HG03280 (cell line): ENCODE results near the gene NKD2.

Experiments
- ATAC-seq: cut with Tn5 transposase; IDR thresholded peaks from one replicate; pipeline ENCODE4 v1.9.1; 2021; ENCODE audit warnings: mild to moderate bottlenecking, moderate library complexity; ENCODE audit not compliant: unreplicated experiment

The NKD2 gene

DNA sequence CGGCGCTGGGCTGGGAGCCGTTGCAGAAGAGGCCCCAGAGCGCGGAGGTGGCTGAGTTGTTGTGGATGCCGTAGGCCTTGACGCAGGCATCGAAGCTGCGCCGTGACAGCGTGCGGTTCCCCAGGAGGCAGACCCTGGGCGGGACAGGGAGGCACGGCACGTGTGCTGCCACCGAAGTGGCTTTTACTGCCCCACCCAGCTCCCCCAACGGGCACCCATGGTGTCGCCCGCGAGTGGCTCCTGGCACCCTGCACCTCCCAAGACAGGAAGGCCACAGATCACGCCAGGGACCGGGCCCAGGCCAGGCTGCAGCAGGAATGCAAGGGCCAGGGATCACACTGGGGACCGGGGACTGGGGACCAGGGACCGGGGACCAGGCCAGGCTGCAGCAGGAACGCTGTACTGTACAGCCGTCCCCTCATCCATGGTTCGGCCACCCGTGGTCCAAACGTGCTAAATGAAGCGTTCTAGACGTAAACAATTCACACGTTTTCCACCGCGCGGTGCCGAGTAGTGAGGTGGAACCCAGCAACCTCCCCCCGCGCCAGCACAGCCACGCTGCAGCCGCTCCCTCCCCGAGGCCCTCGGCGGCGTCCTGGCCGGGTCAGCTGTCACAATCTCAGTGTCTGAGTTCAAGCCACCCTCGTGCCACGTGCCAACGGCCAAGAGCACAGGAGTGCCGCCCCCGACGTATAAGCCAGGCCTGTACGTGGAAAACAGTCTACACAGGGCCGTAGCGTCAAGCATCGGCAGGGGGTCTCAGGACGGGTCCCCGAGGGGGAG, 75.4 kb downstream of the NKD2 start:
- no peak for ATAC-seq

DNA sequence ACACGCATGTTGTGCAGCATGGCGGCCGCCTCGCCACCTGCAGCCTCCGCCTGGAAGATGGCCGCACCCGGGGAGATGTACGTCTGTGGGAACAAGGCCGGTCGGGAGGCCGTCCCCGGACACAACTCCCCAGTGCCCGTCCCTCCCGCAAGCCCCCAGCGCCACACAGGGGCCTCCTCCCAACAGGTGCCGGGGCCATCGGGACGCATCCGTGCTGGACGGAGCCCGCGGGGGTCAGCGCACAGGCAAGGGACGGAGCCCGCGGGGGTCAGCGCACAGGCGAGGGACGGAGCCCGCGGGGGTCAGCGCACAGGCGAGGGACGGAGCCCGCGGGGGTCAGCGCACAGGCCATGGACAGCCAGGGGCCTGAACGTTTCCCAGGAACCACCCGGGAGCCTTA, 76.8 kb downstream of the NKD2 start:
- ATAC-seq: no peak

DNA sequence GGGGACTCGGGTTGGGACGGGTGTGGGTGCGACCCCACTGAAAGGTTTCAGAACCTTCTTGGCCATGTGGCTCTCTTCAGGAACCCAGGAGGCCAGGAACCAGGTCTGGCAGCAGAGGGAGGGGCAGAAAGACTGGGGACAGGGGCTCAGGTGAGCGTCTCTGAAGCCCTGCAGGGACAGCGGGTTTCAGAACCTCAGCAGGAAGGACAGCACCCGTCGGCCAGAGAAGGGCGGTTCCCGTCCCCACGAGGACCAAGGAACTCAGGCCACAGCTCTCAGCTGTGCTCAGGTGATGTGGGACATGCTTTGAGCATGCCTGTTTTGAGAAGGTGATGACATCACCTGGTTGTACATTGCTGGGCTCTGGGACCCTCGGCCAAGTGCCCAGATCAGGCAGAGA, 77.5 kb downstream of the NKD2 start:
- ATAC-seq: no peak

DNA sequence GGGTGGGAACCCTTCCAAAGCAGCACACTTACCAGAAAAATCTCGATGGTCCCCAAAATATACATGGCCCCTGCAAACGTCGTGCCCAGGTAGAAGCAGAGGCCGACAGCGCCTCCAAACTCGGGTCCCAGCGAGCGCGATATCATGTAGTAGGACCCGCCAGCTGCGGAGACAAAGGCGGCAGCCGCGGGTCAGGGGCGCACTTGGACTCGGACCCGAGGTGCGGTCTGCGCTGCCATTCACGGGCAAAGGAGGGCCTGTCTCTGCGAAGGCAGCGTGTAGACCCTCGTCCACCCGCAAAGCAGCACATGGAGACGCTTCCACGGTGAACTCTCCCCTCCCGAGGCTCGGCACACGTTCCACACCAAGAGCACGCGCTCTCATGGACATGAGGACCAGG, 78.3 kb downstream of the NKD2 start:
- ATAC-seq: no peak

DNA sequence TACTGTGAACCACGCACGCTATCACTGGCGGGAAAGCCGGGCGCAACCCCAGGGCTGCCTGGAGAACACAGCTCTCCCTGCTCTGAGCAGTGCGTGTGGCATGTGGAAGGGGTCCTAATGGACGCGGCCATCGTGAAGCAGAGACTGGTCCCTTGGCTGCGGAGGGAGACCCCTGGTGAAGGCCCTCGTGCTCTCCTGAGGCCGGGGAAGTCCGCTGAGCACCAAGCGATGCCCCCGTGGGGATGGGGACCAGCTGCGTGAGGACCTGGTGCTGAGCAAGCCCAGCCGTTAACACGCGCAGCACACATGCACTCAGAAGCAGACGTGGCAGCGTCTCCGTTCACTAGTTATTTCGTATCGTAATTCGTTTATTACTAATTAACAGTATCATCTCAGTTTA, 78.8 kb downstream of the NKD2 start:
- no peak for ATAC-seq

DNA sequence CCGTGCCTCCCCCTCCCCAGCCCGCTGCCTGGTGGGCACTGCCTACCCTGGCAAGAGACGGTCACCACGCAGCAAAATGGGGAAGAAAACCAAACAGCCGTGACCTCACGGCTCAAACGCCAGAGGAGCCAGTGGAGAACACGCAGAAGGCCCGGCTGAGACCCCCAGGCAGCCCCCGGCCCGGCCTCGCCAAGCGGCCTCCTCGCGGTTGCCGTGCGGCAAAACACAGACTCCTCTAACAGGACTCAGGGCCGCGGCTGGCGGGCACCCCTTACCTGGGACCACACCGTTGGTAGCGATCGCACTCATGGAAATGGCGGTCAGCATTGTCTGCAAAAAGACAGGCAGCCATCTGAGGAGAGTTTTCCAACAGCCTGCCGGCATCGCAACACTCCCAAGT, 79.4 kb downstream of the NKD2 start:
- no peak for ATAC-seq
